ENCODE results near the gene BDH1.

DNA sequence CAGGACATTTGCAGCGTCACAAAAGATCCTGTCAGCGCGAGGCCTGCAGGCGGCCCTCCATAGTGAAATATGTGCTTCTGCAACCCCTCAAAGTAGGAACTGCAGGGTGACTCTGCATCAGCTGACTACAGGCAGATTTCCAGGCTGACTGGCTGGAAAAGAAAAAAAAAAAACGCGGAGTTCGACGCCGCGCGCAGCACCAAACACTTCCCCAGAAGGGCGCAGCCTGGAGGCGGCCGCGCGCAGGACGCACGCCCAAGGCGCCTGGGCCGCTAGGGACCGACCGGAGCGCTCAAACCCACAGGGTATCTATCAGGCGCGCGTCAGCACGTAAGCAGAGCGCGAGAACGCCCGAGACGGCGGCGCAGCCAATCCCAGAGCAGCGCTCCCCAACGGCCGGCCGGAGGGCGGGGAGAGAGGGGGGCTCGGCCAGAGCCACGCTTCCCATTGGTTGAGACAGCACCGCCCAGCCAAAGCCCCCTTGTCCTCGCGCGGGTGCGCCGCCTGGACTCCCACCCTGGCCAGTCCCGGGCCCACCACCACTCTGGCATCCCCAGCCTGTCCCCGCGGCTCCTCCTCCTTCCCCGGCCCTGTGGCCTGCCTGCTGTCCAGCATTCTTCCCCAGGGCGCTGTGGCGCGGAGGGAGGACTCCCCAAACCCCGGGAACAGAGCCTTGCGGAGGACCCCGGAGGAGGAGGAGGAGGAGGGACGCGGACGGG is 1.0 kb downstream of the BDH1 start:
- TF ChIP-seq RAD21 (IDR thresholded peaks at IDR 0.05 in 1 of 2, conservative IDR thresholded peaks at IDR 0.05 in 1 of 2; ENCODE audit: low read depth in 2 of 2, low read length in 2 of 2): peak; percentile 15 to 45; a peak in 2 of 4 replicates
- peak in 1 of 2 experiments; percentile 52; a peak in 2 of 3 replicates for TF ChIP-seq POLR2A (IDR thresholded peaks at IDR 0.05; ENCODE audit: control extremely low read depth in 1 of 2, low read depth in 2 of 2, low read length in 2 of 2)
- TF ChIP-seq SP2 (IDR thresholded peaks at IDR 0.05; ENCODE audit: low read length): no peak
- TF ChIP-seq BACH1 (IDR thresholded peaks at IDR 0.05; ENCODE audit: low read length): no peak; the same call in 1 of the 2 replicates
- TF ChIP-seq, protein P1, sequence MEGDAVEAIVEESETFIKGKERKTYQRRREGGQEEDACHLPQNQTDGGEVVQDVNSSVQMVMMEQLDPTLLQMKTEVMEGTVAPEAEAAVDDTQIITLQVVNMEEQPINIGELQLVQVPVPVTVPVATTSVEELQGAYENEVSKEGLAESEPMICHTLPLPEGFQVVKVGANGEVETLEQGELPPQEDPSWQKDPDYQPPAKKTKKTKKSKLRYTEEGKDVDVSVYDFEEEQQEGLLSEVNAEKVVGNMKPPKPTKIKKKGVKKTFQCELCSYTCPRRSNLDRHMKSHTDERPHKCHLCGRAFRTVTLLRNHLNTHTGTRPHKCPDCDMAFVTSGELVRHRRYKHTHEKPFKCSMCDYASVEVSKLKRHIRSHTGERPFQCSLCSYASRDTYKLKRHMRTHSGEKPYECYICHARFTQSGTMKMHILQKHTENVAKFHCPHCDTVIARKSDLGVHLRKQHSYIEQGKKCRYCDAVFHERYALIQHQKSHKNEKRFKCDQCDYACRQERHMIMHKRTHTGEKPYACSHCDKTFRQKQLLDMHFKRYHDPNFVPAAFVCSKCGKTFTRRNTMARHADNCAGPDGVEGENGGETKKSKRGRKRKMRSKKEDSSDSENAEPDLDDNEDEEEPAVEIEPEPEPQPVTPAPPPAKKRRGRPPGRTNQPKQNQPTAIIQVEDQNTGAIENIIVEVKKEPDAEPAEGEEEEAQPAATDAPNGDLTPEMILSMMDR (IDR thresholded peaks at IDR 0.05; ENCODE audit: control extremely low read depth in 1 of 3, insufficient read depth in 1 of 3, low read depth in 1 of 3, low read length in 3 of 3): peak; percentile 54 to 70 (median 55)
- peak; percentile 77 for TF ChIP-seq SP1 (IDR thresholded peaks at IDR 0.05; ENCODE audit: low read depth, low read length)
- TF ChIP-seq BRCA1 (IDR thresholded peaks at IDR 0.05; ENCODE audit: low read depth, low read length): peak; percentile 48; the same call in 1 of the 2 replicates
- TF ChIP-seq HDAC6 (IDR thresholded peaks at IDR 0.05; ENCODE audit: low read depth, low read length): no peak
- no peak for TF ChIP-seq ZNF274 (IDR thresholded peaks at IDR 0.05; ENCODE audit: borderline replicate concordance, extremely low read depth, low read length)
- TF ChIP-seq, protein P2, sequence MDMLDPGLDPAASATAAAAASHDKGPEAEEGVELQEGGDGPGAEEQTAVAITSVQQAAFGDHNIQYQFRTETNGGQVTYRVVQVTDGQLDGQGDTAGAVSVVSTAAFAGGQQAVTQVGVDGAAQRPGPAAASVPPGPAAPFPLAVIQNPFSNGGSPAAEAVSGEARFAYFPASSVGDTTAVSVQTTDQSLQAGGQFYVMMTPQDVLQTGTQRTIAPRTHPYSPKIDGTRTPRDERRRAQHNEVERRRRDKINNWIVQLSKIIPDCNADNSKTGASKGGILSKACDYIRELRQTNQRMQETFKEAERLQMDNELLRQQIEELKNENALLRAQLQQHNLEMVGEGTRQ (IDR thresholded peaks at IDR 0.05; ENCODE audit: low read length): no peak
